Activated CD4-positive, CD25-positive, alpha-beta regulatory T cell treated with anti-CD3 and anti-CD28 coated beads, Interleukin-2, amount 50 U/mL, for 16 hours (primary cell): ENCODE measurements around the gene SNRPA.
A peak's percentile ranks its signal among the peaks of the same experiment; 100 is the strongest.

Experiments
- DNase-seq: peaks from one replicate; pipeline ENCODE4 v3.0.0-alpha.2; 2020; ENCODE audit warnings: low read depth, low spot score

The SNRPA gene

DNA sequence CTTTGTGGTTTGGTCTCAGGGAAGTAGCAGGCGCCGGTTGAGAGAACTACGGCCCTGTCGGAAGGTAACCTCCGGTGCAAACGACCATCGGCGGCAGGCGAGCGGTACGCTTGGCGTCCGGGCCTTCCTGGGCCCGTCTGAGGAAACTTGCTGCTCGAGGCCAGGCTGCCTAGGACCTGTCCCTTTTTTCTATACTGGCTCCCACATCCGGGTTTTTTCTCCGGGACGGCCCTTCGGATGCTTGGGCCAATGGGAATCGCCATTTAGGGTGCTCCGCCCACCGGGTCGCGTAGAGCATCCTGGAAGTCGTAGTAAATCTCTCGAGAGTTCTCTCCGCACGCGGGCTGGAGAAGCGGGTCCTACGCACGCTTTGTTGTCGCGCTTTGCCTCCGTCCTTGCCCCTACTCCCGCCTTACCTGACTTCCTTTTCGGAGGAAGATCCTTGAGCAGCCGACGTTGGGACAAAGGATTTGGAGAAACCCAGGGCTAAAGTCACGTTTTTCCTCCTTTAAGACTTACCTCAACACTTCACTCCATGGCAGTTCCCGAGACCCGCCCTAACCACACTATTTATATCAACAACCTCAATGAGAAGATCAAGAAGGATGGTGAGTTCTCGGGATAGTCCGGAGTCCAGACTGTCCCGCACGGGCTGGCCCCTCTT is at the start of gene SNRPA:
TSS of gene SNRPA (plus strand) at position 330 of the 664 bp plus-strand sequence. CDS start at position 536, 206 bp downstream.
- DNase-seq: peak; percentile 94

DNA sequence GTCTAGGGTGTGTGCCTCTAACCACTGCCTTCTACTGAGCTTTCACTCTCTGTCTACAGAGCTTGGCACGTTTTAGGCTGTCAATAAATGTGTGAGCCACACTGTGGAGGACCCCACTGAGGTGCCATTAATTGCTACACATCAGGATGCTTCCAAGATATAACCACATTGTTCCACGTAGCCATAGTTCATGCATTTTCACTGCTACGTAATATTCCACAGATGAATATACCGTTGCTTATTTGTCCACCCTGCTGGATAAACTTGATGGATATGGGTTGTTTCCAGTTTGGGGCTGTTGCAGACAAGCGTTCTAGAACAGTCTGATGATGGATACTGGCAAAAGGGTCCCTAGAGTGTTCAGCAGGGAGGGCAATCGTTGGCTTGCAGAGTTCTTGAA is 49.2 kb upstream of the SNRPA start:
- no peak for DNase-seq

DNA sequence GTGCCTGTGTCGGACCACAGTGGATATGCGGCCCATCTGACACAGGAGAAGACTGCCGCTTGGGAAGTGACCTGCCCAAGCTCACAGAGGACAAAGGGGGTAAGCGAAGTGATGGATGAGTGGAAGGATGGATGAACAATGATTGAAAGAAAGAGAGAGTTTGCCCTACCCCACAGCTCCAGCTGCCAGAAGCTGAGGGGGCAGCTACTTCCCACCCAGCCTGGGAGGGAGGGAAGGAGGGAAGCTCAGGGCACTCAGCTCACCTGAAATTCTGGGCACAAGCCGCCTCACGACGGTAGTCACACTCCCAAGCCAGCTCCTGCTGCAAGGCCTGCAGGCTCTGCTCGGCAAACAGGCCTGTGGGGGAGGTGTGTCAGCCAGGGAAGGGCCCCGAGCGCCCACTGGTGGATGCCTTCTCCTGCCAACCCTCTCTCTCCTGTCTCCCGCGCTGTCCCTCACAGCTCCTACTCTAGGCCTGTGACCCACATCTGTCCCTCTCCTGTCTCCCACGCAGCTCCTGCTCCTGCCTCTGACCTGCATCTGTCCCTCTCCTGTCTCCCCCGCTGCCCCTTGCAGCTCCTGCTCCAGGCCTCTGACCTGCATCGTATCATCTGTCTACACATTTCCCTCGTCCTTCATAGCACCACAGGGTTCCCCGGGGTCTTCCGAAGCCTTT is 48.5 kb upstream of the SNRPA start:
- DNase-seq: no peak

GRCh38 chr19:40703029-40703755 is 47.8 kb upstream of the SNRPA start:
- DNase-seq: no peak

DNA sequence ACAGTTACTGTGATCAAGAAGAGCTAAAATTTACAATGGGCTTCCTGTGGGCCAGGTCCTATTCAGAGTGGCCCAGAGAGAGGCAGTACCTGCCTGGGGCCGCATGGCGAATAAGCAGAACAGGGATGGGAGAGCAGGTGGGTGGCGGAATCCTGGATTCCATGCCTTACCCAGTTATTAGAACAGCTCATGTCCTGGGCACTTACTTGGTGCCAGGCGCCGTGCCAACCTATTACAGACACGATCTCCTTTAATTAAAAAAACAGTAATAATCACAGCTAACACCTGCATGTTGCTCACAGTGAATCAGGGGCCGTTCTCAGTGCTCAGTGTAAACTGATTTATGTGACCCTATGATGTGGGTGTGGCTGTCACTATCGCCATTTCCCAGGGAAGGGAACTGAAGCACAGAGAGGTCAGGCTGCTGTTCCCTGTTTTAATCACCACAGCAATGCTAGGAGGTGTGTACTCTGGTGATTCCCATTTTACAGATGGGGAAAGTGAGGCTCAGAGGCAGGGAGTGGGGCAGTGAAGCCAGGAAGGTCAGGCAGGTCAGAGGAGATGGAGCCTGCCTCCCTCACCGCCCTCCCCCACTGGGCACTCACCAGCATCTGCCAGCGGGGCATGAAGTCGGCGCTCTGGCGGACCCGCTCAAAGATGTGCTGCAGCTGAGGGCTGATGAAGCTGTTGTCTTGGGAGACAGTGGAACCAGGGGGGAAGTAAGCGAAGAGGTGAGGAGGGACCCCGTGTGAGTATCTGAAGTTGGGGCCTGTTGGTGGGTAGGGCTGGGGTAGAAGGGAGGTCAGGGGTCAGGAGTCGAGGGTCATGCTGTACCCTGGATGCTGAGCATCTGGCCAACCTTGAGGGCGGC is 46.3 kb upstream of the SNRPA start:
- DNase-seq: no peak

DNA sequence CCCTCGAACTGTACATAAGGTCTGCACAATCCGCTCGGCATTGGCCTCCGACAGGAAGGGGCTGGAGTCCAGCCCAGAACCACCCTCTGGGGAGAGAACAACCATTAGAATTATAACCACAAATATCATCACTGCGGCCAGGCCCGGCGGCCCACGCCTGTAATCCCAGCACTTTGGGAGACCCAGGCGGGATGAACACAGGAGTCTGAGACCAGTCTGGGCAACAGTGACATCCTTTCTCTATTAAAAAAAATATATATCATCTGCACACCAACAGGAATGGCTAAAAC is 45.7 kb upstream of the SNRPA start:
- DNase-seq: no peak

GRCh38 chr19:40705950-40706619 is 44.9 kb upstream of the SNRPA start:
- DNase-seq: no peak

- DNase-seq: no peak
These were observed 43.4 kb upstream of the SNRPA start for GRCh38 chr19:40707615-40708014.

- no peak for DNase-seq
These were observed 41.2 kb upstream of the SNRPA start for GRCh38 chr19:40709817-40710216.

- DNase-seq: no peak
These were observed 37.1 kb upstream of the SNRPA start for GRCh38 chr19:40713939-40714338.

DNA sequence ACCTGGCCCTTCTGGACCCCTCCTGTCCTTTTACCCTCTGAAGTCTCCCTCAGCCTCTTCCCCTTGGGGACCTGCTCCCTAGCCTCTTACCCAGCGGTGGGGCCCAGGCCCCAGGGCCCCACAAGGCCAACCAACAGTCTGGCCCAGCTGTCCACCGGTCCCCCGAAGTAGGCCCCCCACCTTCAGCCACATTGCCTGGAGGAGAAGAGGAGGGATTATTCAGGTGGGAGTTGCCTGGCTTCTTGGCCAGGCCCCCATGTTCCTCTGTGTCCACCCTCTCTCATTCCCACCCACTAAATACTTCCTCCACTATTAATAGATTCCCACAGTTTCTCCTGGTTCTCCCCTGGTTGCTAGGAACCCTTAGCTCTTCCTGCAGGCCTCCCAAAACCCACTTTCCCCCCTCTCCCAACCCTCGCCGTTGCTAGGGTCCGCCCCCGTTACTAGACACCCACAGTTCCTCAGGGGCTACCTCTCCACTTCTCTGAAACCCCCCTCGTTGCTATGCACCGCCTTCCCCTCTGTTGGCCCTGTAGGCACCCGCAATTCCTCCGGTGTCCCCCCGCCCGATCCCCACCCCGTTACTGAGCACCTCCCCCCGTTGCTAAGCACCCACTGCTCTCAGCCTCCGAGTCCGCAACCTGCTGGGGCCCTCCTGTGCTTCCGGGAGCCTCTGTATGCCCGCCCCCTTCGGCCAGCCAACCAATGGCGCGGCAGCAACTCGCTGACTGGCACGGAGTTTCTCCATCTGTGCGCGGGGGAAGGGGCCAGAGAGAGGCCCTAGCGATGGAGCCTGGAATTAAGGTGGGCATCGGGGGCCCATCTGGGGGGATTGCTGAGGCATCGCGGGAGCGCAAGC is 36.3 kb upstream of the SNRPA start:
- peak; percentile 84 for DNase-seq

GRCh38 chr19:40716031-40716481 is 34.9 kb upstream of the SNRPA start:
- peak; percentile 40 for DNase-seq

DNA sequence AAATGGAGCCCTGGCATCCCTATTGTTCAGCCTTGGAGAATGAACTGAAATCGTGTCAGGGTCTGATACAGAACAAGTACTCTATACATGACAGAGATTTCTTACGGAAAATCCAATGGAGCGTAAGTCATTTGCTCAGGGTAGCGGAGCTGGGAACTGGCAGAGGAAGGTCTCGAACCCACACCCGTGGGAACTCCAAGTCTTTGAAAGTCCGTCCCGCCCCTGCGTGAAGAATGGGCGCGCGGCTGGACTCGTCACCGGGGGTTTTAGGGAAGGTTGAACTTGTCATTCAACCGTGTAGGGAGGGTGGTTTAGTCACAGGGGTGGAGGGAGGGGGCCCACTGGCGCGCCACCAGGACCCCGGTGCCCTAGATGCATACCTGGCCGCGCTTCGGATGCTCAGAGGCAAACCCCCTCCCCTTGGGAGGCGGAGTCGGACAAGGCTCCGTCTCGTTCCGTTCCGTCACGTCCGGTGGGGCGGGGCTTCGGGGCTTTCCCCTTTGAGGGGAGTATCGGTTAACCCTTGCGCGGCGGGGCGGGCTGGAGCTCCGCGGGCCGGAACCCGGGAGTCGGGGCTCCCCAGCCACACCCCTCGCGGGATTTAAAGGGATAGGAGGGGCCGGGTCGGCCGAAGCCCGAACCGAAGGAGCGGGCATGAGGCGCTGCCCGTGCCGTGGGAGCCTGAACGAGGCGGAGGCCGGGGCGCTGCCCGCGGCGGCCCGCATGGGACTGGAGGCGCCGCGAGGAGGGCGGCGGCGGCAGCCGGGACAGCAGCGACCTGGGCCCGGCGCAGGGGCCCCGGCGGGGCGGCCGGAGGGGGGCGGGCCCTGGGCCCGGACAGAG is 34.3 kb upstream of the SNRPA start, which contains the start of the genes COQ8B and ITPKC:
TSS of gene COQ8B (minus strand) at position 405 of the 843 bp plus-strand sequence. CDS start 2,254 bp downstream, outside the sequence.
TSS of gene ITPKC (plus strand) at position 631 of the 843 bp plus-strand sequence. CDS start at position 655, 24 bp downstream.
- peak; percentile 100 for DNase-seq

DNA sequence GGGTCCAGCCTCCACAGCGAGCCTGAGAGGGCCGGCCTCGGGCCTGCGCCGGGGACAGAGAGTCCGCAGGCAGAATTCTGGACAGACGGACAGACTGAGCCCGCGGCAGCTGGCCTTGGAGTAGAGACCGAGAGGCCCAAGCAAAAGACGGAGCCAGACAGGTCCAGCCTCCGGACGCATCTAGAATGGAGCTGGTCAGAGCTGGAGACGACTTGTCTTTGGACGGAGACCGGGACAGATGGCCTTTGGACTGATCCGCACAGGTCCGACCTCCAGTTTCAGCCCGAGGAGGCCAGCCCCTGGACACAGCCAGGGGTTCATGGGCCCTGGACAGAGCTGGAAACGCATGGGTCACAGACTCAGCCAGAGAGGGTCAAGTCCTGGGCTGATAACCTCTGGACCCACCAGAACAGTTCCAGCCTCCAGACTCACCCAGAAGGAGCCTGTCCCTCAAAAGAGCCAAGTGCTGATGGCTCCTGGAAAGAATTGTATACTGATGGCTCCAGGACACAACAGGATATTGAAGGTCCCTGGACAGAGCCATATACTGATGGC is 33.6 kb upstream of the SNRPA start:
- no peak for DNase-seq

- DNase-seq: no peak
These were observed 32.9 kb upstream of the SNRPA start for GRCh38 chr19:40717880-40718773.

DNA sequence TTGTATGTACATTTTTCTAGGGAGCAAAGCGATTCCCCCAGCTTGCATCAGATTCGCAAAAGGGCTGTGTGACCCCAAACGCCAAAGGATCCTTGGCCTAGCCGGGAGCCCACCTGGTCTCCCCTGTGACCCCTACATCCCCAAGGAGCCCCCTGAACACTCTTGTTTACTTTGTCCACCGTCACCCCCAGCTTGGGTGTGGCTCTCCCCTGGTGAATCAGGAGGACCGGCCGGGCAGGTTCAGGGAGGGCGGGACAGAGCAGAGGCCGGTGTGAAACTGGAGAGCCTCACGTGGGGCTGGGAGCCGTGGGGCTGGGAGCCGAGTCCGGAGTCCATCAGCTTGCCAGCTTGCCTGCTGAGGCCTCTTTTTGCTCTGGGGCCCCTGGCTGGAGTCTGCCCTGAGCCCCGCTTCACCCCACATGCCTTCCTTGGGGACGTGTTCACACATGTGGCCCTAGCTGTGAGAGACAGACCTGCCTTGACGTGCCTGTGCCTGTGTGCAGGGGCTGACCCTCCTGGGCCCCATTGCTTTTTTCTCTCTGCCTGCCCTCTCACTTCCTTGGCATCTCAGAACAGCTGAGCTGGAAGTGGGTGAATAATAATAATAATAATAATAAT is 32.1 kb upstream of the SNRPA start:
- DNase-seq: no peak

DNA sequence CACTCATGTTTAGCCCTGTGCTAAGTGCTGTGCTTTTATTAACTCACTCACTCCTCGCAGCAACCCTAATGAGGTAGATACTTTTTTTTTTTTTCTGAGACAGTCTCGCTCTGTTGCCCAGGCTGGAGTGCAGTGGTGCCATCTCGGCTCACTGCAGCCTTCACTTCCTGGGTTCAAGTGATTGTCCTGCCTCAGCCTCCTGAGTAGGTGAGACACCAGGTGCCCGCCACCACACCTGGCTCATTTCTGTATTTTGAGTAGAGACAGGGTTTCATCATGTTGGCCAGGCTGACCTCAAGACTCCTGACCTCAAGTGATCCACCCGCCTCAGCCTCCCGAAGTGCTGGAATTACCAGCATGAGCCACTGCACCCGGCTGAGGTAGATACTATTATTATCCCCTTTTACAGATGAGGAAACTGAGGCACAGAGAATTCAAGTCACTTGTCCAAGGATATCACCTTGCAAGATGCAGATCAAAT is 31.5 kb upstream of the SNRPA start:
- DNase-seq: no peak
